GM19240 (cell line): ENCODE results near the gene TMEM252.
A peak's percentile ranks its signal among the peaks of the same experiment; 100 is the strongest.

Experiments
- DNase-seq: peaks from one replicate; pipeline ENCODE4 v3.0.0; 2011; ENCODE audit warnings: low spot score; ENCODE audit not compliant: insufficient read length

Gene TMEM252, protein sequence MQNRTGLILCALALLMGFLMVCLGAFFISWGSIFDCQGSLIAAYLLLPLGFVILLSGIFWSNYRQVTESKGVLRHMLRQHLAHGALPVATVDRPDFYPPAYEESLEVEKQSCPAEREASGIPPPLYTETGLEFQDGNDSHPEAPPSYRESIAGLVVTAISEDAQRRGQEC

DNA sequence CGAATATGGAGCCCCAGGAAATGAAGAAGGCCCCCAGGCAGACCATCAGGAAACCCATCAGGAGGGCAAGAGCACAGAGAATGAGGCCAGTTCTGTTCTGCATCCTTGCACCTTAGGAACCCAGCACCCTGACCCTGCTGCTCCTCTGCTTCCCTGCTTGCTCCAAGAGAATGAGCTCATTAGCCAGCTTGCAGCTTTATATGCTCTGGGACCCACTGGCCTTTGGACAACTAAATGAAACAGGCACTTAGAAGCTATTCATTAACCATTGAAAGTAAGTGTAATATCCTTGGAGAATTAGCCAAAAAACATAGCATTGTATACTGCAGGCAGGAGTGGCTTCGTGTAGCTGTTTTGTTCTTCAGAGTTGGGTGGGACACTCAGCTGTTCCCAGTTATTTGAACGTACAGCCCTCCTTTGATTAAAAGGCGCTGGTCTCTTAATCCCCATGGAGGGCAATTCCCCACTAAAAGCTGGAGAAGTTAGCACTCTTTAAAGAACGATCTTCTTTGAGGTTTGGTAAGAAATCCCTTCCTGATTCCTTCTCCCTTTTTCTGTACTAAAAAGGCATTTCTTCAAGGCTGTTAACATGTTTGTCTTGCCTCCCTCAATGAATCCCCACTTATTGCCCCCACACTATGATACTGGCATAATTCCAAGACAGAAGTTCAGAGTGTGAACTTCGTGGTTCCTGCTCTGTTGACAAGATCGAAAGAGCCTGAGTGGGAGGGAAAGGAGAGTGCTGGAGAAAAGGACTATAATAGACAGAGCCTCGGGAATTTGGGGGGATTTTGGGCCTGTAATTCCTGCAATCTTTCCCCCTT is at the start of gene TMEM252:
Gene TMEM252, minus strand, starts transcription at position 172 of the 824 bp plus-strand sequence. Its CDS starts 69 bp downstream, at position 103.
- DNase-seq = no peak

DNA sequence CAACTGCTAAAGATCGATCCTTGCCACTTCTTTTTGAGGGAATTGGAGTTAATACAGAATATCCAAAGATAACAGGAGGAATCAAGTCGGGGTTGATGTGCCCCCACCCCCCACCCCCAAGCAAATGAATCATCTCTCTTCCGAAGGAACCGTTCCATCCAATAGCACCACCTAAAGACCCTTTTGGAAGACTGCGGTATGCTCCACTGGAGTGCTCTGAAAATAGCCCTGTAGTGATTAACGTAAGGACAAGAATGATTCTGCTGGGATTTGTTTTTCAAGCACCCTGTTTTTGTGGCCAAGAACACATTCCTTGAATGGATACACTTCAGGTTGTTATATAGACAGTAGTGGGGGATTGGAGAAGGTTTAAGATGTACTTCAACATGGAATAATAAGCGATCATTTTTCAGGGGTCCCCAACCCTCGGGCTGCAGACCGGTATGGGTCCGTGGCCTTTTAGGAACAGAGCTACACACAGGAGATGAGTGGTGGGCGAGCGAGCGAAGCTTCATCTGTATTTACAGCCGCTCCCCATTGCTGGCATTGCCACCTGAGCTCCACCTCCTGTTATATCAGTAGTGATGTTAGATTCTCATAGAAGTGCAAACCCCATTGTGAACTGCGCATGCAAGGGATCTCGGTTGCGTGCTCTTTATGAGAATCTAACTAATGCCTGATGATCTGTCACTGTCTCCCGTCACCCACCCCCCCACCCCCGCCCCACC is 44.5 kb upstream of the TMEM252 start:
- DNase-seq = no peak

DNA sequence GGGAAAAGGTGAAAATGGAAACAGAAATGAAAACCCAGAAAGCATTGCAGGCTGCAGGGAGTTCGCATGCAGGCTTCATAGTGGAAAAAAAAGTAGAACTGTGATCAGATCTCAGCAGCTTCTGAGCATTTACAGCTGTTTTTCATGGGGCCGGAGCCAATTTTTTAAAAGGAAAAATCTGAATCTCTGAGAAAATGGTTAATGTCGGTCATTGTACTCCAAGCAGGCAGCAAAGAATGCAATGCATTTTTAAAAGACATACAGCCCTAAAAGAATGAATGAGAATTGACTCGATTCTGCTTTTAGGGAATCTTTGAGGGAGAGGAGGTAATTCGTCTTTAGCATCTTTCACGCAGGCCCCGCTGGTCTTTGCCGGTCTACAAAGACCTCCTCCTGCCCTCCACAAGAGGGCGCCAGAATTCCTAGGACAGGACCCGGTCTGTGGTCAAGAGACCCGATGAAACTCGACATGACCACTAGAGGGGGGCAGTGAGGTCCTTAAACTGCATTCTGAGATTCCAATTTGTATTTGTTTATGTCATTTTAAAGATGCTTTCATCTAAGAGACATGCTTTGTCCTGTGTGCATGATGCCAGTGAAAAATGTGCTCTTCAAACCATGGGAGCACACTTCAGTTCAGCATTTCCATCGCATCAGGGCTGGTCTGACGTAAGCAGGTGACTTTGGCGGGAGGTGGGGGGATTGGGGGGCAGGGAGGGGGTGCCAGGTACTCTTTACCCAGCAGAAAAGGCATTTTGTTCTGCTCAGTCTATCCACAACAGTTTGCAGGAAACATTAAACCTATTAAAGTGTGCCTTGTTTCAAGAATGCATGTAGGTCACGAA is 43.7 kb upstream of the TMEM252 start:
- DNase-seq = peak; percentile 50

DNA sequence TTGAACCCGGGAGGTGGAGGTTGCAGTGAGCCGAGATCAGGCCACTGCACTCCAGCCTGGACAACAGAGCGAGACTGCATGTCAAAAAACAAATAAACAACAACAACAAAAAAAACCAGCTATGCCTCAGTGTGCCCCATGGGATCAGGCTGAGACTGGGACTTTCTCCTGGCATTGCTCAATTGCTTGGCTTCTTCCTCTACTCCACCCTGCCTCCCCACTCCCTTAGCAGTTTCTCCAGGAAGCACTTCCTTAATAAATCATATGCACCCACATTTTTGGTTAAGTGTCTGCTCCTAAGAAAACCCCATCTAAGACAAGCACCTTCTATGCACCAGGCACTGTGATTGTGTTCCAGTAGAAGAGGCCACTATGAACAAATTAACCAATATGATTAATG is 41.0 kb upstream of the TMEM252 start:
- DNase-seq = no peak

DNA sequence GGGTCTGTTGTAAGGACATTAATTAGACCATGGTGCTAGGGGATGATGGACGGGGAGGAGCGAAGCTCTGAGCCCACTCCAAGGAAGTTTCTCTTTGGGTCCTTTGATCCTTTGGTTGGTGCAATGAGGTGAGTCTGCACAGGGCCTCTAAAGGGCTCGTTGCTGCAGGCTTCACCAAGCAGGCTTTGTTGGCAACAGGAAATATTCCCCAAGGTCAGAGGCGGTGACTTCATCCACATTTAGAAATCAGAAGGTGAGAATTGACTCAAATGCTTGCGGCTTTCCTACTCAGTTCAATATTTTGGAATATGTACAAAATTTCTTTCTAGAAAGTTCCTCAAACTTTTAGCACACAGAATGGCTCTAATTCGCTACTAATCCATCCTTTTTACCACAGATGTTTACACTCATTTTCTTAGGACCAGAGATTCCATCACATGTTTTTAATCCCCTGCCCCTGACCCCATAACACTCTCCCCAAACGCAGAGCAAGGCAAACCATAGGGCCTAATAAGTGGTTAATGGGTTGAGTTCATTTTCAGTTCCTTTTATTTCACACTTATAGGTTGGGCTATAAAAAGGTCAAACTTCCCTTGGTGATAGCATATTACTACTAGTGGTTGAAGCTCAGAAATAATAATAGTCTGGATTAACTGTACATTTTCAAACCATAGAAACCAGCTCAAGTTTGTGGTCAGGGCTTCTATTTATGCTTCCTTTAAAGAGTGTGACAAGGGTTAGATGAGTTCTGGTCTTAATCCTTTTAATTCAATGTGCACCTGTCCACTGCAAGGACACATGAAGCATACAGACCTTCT is 37.3 kb upstream of the TMEM252 start:
- no peak for DNase-seq

DNA sequence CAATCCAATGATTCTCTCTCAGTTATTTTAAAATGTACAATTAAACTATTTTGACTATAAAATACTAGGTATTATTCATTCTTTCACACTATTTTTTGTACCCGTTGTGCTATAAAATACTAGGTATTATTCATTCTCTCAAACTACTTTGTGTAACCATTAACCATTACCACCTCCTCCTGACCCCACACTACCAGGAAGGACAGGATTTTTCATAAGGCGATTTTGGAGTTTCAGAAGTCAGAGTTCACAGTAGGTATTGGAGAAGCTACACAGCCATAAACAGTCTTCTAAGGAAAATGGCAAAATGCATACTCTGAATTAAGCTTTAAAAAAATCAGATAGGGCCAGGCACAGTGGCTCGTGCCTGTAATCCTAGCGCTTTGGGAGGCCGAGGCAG is 35.1 kb upstream of the TMEM252 start:
- no peak for DNase-seq

DNA sequence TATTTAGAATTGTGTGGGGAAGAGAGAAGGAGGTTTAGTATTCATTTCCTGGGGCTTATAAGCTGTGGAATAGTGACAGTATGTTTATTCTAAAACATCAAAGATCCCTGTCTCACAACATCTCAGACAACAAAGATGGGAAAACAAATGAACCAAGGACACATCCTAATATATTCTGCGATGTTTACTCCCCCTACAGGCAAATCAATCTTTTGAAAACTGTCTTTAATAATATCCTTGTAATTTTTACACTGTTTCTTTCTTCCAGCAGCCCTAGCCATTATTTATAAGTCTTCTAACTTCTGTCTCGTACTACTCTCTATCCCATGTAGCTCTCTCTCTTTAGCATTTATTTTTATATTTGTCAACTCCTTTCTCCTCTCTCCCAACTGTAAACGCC is 33.5 kb upstream of the TMEM252 start:
- no peak for DNase-seq

DNA sequence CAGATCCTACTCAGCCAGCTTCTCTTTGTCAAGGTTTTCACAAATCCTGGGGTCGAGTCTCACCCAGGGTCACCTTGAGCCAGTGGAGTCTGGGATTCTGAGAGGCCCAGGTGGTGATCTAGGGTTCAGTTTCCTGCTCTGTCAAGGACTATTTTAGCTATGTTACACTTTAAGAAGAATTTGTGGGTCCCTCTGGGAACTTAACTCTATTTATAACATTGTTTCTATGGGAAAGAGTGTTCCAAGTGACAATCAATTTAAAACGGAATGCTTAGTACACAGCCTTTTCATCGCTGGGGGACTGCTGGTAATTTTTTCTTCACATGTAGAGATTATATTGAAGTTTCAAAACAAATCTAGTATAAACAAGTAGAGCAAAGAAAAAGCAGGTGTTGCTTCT is 26.9 kb upstream of the TMEM252 start:
- DNase-seq = no peak

DNA sequence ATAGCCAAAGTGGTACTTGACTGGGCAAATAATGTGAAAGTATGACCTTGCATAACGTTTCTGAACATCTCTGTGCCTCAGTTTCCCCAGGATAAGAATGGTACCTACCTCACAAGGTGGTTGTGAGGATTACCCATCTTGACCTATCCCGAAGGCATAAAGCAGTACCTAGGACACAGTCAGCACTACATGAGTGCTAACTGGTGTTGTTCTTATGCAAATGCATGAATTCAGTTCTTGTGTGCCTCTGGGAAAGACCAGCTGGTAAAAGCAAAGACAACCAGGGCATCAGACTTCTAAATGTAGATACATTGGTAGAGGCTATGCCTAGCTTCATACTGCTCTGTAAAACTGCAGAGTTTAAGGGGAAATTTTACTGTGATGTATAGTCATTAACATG is 21.8 kb upstream of the TMEM252 start:
- no peak for DNase-seq

DNA sequence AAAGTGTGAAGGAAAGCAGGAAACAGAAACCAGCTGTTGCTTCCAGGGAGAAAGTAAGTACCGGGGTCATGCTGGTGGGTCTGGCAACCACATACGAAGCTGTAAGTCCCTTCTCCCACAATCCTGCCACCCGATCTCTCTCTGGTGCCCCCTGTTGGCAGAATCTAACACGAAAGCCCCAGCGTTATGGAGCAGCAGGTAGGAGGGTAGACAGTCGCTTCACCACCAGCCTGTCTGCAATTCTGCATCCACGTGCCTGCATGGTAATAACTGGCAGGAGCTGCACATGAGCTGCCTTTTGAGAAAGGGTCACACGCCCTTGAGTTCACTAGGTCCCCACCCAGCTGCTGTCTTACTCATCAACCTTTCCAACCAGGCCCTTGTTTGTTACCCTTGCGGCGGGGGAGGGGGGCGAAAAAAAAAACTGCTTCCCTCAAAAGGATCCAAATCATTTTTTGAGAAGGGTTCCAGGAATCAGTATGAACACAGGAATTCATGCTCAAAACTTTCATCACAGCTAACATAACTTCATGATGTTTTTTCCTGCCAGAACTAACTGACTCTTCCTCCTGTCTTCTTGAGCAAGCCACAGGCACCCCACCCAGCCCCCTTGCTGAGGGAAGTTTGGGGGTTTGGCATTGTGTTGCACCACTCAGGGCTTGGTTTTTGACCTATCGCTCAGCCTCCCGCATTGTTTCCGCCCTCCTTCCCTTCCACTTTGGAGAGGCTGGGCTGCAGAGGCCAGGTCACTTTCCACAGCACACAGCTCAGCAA is 19.6 kb upstream of the TMEM252 start:
- DNase-seq = no peak

DNA sequence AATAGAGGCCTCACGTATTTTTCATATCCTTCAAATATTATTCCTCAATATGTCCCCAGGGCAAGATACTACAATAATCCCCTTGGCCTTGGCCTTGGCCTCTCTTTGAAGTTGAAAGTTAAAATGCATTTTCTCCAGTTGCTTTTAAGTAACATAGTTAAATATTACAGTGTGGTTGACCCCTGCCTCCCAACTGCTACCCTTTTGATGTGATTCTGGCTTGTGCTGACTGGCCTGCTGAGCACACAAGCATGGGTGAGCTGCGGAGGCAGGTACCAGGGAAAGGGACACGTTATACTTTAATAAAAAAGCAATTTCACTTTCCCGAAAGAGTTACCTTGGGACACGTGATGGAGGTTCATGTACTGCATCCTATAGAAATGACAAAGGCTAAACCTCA is 17.9 kb upstream of the TMEM252 start:
- DNase-seq = no peak

DNA sequence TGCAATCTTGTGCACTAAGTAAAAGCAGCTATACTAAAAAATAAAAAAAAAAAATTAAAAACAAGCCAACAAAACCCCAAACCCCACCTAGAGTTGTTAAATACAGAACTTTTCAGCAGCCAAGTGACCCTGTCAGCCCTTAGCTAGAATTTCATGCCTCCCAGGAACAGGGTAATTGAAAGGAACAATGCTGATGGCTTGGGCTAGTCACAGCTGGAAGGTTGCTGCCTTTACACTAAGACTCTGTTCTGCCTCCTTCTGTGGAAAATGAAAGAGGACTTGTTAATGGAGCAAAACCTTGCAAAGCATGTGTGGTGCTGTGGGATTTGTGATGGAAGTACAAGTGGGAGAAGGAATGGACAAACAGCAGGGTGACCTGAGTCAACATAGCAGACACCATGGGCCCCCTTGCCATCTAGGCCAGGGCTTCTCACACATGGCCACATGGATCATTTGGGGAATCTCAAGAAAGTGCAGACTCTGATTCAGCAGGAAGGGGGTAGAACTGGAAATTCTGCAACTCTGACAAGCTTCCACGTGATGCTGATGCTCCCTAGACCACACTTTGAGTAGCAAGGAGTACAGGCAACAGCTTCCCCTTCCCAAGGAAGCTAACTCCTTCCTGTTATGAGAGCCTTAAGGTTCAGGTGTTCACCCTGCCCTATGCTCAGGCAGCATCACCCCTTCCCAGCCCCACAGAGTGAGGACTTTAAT is 14.9 kb upstream of the TMEM252 start:
- DNase-seq = no peak

DNA sequence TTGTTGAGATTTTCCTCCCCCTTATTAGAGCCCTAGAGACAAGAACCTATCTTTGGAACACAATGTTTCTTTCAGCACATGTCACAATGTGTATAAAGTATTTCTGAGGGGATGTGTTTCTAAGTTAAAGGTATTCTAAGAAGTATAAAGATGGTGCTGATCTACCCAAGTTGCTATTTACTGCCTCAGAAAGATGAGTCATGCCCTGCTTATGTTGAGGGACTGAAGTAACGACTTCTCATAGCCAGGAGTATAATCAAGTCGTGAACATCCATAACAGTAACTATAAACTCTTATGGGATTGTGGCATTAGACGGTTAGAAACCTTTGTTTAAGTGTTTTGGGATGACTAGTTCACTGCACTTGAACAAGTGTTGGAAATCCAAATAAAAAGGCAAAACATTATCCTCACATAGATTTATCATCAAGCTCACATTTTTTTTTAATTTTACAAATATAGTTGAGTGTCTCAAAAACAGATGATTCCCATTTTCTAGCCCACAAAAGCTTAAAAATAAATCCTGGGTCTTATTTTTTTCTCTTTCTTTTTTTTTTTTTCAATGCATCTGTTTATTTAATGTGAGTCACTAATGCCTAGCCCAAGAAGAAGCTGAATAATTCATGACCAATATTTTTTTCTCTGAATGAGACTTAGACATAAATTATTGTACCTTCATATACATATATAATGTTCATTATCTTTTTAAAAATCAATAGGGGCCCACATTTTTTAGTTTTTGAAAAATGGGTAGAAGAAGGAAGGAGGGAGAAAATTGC is 12.2 kb upstream of the TMEM252 start:
- no peak for DNase-seq

DNA sequence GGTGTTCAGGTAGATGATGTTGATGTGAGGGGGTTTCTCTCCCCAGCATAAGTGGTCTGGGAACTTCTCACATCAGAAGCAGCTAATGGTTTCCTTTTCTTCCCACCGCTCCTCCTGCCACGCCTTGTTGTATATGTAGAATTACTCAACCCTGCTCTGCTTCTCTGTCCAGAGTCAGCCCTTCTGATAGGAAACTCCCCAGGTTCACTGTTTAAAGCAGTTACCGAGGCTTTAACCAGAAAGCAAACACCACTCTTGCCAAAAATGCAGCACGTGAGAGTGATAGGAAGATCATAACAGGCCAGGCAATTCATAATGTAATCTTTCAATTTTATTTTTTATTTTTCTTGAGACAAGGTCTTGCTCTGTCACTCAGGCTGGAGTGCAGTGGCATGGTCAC is 10.5 kb upstream of the TMEM252 start:
- no peak for DNase-seq

DNA sequence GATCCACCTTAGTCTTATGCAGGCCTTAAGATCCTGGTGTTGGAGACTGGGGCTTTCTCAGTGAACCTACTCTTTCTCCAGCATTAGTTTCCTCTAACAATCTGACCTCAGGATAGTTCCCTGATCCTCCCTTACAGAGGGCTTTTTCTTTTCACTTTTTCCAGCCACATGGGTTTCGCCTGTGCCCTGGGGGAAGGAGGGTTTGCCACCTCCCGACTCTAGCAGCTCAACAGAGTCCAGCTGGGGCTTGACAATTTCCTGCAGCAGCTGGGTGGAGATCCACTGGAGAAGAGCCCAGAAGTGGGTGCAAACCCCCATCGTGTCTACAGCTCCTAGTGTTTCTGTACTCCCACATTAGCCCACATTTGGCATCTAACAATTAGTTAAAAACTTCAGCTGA is 7.6 kb upstream of the TMEM252 start:
- no peak for DNase-seq

DNA sequence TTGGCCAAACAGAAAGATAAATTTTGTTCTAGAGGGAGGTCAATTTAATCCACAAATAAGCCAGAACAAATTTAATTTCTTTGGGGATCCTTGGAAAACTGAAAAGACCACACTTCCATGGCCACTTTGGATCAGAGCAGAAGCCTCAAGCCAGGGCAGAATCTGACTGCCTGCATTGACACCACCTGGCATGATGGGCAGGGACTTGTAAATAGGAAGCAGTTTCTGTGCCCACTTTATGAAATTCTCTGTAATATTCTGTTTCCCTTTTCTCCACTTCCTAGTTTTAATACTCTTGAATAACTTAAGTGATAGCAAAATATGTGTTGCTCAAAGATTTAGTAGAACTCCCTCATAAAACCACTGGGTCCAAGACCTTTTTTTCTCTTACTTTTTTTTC is 6.7 kb upstream of the TMEM252 start:
- DNase-seq = no peak

DNA sequence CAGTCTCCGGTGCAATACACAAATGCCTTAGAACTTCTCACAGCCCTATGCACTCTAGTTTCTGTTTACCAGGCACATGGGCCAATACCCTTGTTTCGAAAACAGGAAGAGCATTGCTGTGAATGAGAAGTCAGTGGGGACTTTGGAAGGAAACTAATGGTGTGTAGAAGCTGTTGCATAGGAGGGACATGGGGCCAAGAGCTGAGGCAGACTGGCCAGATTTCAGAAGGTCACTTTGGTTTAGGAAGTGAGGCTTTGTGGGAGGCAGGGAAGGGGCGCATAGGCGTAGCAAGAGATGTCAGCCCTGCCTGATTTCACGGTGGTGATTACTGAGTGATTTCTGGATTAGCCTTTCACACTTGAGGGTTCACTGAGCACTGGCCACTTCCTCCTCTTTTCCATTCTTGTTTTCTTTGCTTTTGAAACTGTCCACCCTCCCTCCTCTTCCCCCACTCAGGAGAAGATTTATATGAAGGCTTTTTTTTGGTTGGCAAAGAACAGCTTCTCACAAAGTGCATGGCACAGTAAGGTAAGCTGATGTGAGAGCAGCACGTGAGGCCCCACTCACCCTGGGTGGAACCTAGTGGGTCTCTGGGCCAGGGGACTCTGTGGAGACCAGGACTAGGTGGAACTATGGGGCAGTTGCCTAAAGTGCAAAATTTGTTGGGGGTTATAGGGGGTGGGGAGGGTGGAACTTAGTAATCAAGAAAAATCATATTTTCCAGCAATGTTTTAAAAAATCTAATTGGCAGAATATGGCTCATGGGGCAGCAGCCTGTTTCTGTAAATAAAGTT is 6.1 kb upstream of the TMEM252 start:
- peak; percentile 23 for DNase-seq
